Large intestine (tissue), 12 donors: Measurements from ENCODE around the gene RUVBL2. TPM values are rescaled to one million over a fixed set of nuclear protein-coding genes. Genes with fewer than 3 reads are reported as not detected.

Source experiments
- DNase-seq, 2 donors: peaks; one replicate each; pipeline versions ENCODE4 v3.0.0 to v3.0.0-alpha.2; 2013
- H3K27ac ChIP-seq: one replicate; pipeline ENCODE4 v1.5.1; 2013; ENCODE audit warnings: low read length
- H3K27me3 ChIP-seq: 2 replicates; pipeline ENCODE4 v1.6.1; 2013; ENCODE audit warnings: low read length; ENCODE audit not compliant: control insufficient read depth, insufficient read depth
- H3K36me3 ChIP-seq: 2 replicates; pipeline ENCODE4 v1.6.1; 2013; ENCODE audit warnings: low read length; ENCODE audit not compliant: control insufficient read depth, insufficient read depth
- H3K4me1 ChIP-seq: one replicate; pipeline ENCODE4 v1.6.1; 2013; ENCODE audit warnings: low read length; ENCODE audit not compliant: control insufficient read depth, insufficient read depth
- H3K4me3 ChIP-seq: one replicate; pipeline ENCODE4 v1.5.1; 2013; ENCODE audit warnings: low read length
- H3K9me3 ChIP-seq: one replicate; pipeline ENCODE4 v1.6.1; 2013; ENCODE audit warnings: mild to moderate bottlenecking, low read depth, low read length, moderate library complexity; ENCODE audit not compliant: control insufficient read depth
- WGBS: methylation state at CpG from one replicate; pipeline ENCODE4 v1.1.5; 2013; ENCODE audit warnings: low lambda C conversion rate; ENCODE audit not compliant: insufficient coverage; 5-methylcytosine and 5-hydroxymethylcytosine counted together
- long read RNA-seq, 11 donors: transcript quantifications; one replicate each; lab custom pipeline, GENCODE V29; 2026
- polyA plus RNA-seq: library from polyadenylated mRNA; unstranded; fragments of 120-200 nt; gene quantifications from one replicate; pipeline ENCODE4 v1.2.1, GENCODE V29; 2013

RUVBL2 gene
- 65.0 TPM for polyA plus RNA-seq
- long read RNA-seq, donor 1, transcript RUVBL2-206 (15 exons, 2,009 nt) = major isoform, 8 of 10 reads
- long read RNA-seq, donor 1, partial matches to known transcripts = 0 of 10 reads
- long read RNA-seq, donor 1, other reads (novel, unspliced or antisense) = 0 of 10 reads
- long read RNA-seq, donor 2, transcript RUVBL2-206 (15 exons, 2,009 nt) = major isoform, 17 of 30 reads
- long read RNA-seq, donor 2, partial matches to known transcripts = 11 of 30 reads
- long read RNA-seq, donor 2, other reads (novel, unspliced or antisense) = 0 of 30 reads
- long read RNA-seq, donor 3, transcript RUVBL2-206 (15 exons, 2,009 nt) = major isoform, 21 of 34 reads
- long read RNA-seq, donor 3, partial matches to known transcripts = 11 of 34 reads
- long read RNA-seq, donor 3, other reads (novel, unspliced or antisense) = 0 of 34 reads
- long read RNA-seq, donor 4, partial matches to known transcripts = 0 of 3 reads
- long read RNA-seq, donor 4, other reads (novel, unspliced or antisense) = 0 of 3 reads
- long read RNA-seq, donor 5, transcript RUVBL2-206 (15 exons, 2,009 nt) = major isoform, 10 of 12 reads
- long read RNA-seq, donor 5, partial matches to known transcripts = 0 of 12 reads
- long read RNA-seq, donor 5, other reads (novel, unspliced or antisense) = 0 of 12 reads
- long read RNA-seq, donor 6, transcript RUVBL2-206 (15 exons, 2,009 nt) = major isoform, 7 of 11 reads
- long read RNA-seq, donor 6, partial matches to known transcripts = 0 of 11 reads
- long read RNA-seq, donor 6, other reads (novel, unspliced or antisense) = 0 of 11 reads
- long read RNA-seq, donor 7, transcript RUVBL2-206 (15 exons, 2,009 nt) = major isoform, 8 of 8 reads
- long read RNA-seq, donor 7, partial matches to known transcripts = 0 of 8 reads
- long read RNA-seq, donor 7, other reads (novel, unspliced or antisense) = 0 of 8 reads
- long read RNA-seq, donor 8, transcript RUVBL2-206 (15 exons, 2,009 nt) = major isoform, 18 of 21 reads
- long read RNA-seq, donor 8, partial matches to known transcripts = 0 of 21 reads
- long read RNA-seq, donor 8, other reads (novel, unspliced or antisense) = 0 of 21 reads
- long read RNA-seq, donor 9, transcript RUVBL2-206 (15 exons, 2,009 nt) = major isoform, 19 of 19 reads
- long read RNA-seq, donor 9, partial matches to known transcripts = 0 of 19 reads
- long read RNA-seq, donor 9, other reads (novel, unspliced or antisense) = 0 of 19 reads
- long read RNA-seq, donor 10, transcript RUVBL2-206 (15 exons, 2,009 nt) = major isoform, 25 of 25 reads
- long read RNA-seq, donor 10, partial matches to known transcripts = 0 of 25 reads
- long read RNA-seq, donor 10, other reads (novel, unspliced or antisense) = 0 of 25 reads
- long read RNA-seq, donor 11, transcript RUVBL2-206 (15 exons, 2,009 nt) = major isoform, 17 of 19 reads
- long read RNA-seq, donor 11, partial matches to known transcripts = 0 of 19 reads
- long read RNA-seq, donor 11, other reads (novel, unspliced or antisense) = 0 of 19 reads

DNA sequence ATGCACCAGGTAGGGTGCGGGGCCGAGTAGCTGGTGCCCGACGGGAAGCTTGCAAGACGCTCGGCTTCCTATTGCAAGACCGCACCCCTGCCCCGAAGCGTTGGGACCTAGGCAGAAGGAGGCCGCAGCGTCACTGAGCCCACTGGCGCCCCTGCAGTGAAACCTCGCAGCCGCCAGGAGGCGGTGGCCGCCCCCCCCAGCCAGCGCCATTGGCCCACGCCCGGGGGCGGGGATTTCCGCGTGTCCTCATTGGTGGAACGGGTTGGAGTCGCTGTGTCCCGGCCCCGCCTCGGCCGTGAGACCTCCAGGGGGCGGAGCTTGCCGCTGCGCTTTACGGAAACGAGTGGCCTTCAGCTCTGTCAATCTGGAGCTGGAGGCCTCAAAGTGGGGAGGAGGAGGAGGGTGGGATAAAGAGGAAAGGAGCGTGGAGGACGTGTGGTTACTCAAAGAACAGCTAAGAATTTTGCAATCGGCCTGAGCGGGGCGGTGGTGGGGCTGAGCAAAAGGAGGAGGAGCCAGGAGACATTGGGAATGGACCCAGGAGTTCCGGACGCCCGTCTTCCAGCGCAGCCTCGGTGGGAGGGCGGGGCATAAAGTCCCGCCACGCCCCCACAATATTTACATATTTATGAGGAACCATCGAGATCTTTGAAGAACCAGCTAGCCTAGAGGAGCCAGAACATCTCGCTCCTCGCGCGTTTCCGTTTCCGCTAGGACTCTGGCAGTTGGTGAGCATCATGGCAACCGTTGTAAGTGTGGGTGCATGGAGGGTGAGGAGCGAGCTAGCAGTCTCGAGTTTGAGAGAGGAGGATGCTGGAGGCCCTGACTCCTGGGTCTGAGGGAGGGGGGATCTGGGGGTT lies at the start of gene RUVBL2, which contains the start of gene GYS1:
TSS of gene RUVBL2 (plus strand) at position 713 of the 860 bp plus-strand sequence. CDS start at position 738, 25 bp downstream.
TSS of gene GYS1 (minus strand) at position 135 of the 860 bp plus-strand sequence. CDS start 197 bp downstream, outside the sequence.
- H3K9me3 ChIP-seq = no peaks in the 10 kb centered on the region
- DNase-seq = peak; percentile 100
- peaks cover 24% of the 10 kb centered on the region for H3K4me1 ChIP-seq
- peak within 1 kb of the TSS; percentile 96 for H3K27ac ChIP-seq
- no peaks in the 10 kb centered on the region for H3K27me3 ChIP-seq
- H3K4me3 ChIP-seq = peak within 1 kb of the TSS; percentile 84
- peaks cover 19% of the 10 kb centered on the region for H3K36me3 ChIP-seq
- no CpG with 5 or more reads among the region's 56 CpGs for WGBS

DNA sequence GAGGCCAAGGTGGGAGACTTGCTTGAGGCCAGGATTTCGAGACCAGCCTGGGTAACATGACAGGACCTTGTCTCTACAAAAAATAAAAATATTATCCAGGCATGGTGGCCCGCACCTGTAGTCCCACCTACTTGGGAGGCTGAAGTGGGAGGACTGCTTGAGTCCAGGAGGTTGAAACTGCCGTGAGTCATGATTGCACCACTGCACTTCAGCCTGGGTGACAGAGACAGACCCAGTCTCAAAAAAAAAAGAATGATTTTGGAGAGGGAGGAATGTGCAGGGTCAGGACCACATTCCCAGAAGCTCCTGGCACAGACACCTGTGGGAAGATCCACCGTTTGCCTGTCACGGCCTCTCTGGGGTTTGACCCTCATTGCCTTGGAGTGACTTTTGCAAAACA lies 48.3 kb upstream of the RUVBL2 start:
- Histone ChIP-seq H3K36me3 (no peaks in the 10 kb centered on the region), H3K9me3 (peaks cover 23% of the 10 kb centered on the region), H3K27ac (no peak overlapping the region), H3K27me3 (no peaks in the 10 kb centered on the region), H3K4me1 (no peaks in the 10 kb centered on the region), H3K4me3 (no peak overlapping the region)
- no CpG with 5 or more reads among the region's 5 CpGs for WGBS
- DNase-seq = no peak

DNA sequence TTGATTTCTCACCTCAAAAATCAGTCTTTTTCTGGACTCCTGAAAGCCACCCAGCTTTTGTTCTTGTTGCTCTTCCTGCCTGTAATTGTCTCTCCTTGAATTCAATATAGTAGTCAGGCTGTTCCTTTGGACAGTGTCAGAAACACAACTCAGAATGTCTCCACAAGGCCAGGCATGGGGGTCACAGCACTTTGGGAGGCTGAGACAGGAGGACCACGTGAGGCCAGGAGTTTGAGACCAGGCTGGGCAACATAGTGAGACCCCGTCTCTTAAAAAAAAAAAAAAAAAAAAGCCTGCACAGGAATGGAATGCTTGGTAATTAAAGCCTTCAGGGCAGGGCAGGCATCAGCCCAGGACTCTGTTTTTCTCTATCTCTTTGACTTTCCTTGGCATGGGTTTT lies 47.9 kb upstream of the RUVBL2 start:
- Histone ChIP-seq H3K9me3 (peaks cover 19% of the 10 kb centered on the region), H3K4me1 (no peaks in the 10 kb centered on the region), H3K36me3 (no peaks in the 10 kb centered on the region), H3K4me3 (no peak overlapping the region), H3K27ac (no peak overlapping the region), H3K27me3 (no peaks in the 10 kb centered on the region)
- 92% methylated on average over 2 of the region's 2 CpGs for WGBS
- DNase-seq = no peak

DNA sequence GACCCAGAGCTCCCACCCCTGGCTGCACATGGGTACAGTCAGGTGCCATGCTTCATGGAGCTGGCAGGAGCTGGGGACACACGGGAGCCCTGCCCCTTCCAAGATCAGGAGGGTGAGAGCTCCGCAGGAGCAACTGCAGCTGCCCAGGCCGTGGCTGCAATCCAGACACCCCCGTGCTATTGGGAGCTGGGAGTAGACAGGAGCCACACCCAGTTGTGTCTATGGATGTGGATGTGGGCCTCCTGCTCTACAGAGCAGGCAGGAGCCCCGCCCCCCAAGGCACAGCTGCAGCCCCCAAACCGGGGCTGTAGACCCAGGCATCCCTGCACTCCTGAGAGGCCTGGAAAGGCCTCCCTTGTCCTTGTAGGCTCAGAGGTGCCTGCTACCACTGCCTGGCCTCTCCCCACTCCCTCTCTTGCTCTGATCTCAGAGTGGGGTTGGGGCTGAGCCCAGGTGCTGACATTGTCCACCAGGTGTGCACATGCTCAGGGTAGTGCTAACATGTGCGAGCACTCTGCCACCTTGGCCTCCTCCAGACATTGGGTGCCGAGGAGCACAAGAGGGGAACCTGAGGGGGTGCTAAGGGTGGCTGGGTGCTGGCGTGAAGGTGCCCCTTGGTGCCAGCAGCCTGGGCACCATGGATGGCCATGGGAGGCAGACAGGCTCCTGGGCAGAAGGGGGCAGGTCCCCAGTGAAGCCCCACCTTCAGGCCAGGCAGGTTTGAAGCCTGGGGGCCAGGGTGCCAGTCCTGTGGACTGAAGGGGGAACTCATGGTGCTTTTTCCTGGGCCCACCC lies 47.0 kb upstream of the RUVBL2 start:
- DNase-seq = no peak
- no CpG with 5 or more reads among the region's 9 CpGs for WGBS

DNA sequence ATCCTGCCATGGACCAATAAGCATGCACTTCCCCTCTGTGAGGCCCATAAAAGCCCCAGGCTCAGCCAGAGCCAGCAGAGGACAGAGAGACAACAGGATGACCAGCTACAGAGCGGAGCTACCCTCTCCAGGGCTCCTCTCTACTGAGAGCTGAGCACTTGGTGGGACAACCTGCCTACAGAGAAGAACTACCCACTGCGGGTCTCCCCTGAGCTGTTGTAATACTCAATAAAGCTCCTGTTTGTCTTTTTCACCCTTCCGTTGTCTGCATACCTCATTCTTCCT lies 46.5 kb upstream of the RUVBL2 start:
- Histone ChIP-seq H3K4me1 (no peaks in the 10 kb centered on the region), H3K9me3 (peaks cover 16% of the 10 kb centered on the region), H3K27ac (no peak overlapping the region), H3K27me3 (no peaks in the 10 kb centered on the region), H3K4me3 (no peak overlapping the region), H3K36me3 (no peaks in the 10 kb centered on the region)
- no CpG with 5 or more reads among the region's 3 CpGs for WGBS
- no peak for DNase-seq

More for the DNA sequence above, 47.0 kb upstream of the RUVBL2 start:
- no peak overlapping the region for H3K4me3 ChIP-seq
- H3K36me3 ChIP-seq = no peaks in the 10 kb centered on the region
- no peaks in the 10 kb centered on the region for H3K27me3 ChIP-seq
- H3K27ac ChIP-seq = no peak overlapping the region
- H3K9me3 ChIP-seq = peaks cover 16% of the 10 kb centered on the region
- H3K4me1 ChIP-seq = no peaks in the 10 kb centered on the region

DNA sequence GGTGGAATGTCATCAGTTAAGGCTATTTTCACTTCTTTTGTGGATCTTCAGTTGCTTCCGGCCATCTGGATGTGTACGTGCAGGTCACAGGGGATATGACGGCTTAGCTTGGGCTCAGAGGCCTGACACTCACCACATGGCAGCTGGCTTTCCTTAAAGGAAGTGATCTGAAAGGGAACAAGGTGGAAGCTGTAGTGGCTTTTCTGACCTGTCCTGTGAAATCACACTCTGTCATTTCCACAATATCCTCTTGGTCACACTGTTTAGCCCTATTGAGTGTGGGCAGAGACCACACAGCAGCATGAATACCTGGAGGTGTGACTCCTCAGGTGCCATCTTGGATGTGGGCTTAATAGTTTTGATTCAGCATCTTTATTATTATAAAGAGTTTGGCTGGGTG lies 43.5 kb upstream of the RUVBL2 start:
- H3K4me1 ChIP-seq = peaks cover 6% of the 10 kb centered on the region
- no peaks in the 10 kb centered on the region for H3K36me3 ChIP-seq
- H3K27ac ChIP-seq = no peak overlapping the region
- no peak overlapping the region for H3K4me3 ChIP-seq
- no peak for DNase-seq
- peaks cover 16% of the 10 kb centered on the region for H3K9me3 ChIP-seq
- H3K27me3 ChIP-seq = no peaks in the 10 kb centered on the region
- no CpG with 5 or more reads among the region's 3 CpGs for WGBS

DNA sequence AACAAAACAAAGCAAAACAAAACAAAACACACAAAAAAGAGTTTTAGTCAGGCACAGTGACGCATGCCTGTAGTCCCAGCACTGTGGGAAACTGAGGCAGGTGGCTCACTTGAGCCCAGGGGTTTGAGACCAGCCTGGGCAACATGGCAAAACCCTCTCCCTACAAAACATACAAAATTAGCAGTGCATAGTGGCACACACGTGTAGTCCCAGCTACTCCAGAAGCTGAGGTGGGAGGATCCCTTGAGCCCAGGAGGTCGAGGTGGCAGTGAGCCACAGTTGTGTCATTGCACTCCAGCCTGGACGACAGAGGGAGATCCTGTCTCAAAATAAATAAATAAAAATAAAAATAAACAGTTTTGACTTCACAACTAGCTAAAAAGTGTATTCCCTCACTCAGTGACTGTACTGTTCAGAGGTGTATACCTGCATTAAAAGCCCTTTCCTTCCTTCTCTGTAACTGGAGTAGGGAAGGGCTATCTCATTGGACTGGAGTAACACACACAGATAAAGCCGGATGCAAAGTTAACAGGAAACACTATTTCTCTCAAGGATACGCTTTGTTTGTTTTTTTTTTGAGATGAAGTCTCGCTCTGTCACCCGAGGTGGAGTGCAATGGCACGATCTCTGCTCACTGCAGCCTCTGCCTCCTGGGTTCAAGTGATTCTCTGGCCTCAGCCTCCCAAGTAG lies 42.7 kb upstream of the RUVBL2 start:
- Histone ChIP-seq H3K27ac (no peak overlapping the region), H3K36me3 (peaks cover under 1% of the 10 kb centered on the region), H3K27me3 (no peaks in the 10 kb centered on the region), H3K4me3 (no peak overlapping the region), H3K4me1 (peaks cover 13% of the 10 kb centered on the region), H3K9me3 (peaks cover 16% of the 10 kb centered on the region)
- no CpG with 5 or more reads among the region's 9 CpGs for WGBS
- peak in 1 of 2 donors; percentile 70 for DNase-seq

DNA sequence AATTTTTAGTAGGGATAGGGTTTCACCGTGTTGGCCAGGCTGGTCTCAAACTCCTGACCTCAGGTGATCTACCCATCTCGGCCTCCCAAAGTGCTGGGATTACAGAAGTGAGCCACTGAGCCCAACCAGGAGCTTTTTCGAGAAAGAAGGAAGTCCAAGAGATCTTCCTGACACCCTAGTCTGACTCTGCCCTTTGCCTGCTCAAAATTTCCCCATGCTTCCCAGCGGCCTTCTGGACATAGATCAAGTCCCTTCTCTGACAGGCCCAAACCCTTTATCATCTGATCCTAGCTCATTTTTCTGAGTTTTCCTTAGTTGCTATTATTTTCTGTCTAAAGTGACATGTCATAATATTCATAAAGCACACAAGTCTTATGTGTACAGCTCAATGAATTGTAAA lies 40.5 kb upstream of the RUVBL2 start:
- 67% methylated on average over 1 of the region's 4 CpGs for WGBS

More for the DNA sequence above, 40.5 kb upstream of the RUVBL2 start:
- Histone ChIP-seq H3K27me3 (no peaks in the 10 kb centered on the region), H3K4me1 (peaks cover 18% of the 10 kb centered on the region), H3K4me3 (no peak overlapping the region), H3K27ac (peak overlapping the region; percentile 27), H3K9me3 (no peaks in the 10 kb centered on the region), H3K36me3 (peaks cover 9% of the 10 kb centered on the region)
- no peak for DNase-seq
